Hematopoietic multipotent progenitor cell treated with erythropoietin and hydrocortisone succinate and interleukin-3 and kit ligand, for 4 days (in vitro differentiated cells): ENCODE data around the gene KANSL1.
"Not testable (repeated sequence)": the region's sequence is repeated elsewhere in the genome, so short reads cannot be mapped to it uniquely, and the experiment has no call there.

Experiments used
- DNase-seq: peaks from one replicate; pipeline ENCODE4 v3.0.0-alpha.2; 2015

KANSL1 gene

GRCh38 chr17:46106966-46107644, 86.1 kb downstream of the KANSL1 start:
- no peak for DNase-seq

DNA sequence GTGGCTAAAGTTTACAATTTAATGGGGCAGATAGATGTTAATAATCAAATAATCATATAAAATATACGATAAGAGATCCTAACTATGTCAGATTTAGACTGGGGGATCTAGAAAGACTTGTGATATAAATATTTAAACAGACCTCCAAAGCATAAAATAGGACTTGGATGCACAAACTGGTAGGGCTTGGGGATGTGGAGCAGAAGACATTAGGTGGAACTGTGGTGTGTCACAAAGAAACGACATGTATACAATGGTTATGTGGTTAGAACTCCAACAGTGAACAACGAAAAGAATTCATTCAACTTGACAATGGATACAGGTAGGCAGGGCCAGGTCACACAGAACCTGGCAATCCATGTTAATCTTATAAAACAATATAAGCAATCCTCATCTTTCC, 90.4 kb downstream of the KANSL1 start:
- not testable (repeated sequence) for DNase-seq

- DNase-seq: not testable (repeated sequence)
Observed at GRCh38 chr17:46101785-46102617, 91.2 kb downstream of the KANSL1 start.

GRCh38 chr17:46100590-46100989, 92.6 kb downstream of the KANSL1 start:
- DNase-seq: no peak

GRCh38 chr17:46099865-46100264, 93.4 kb downstream of the KANSL1 start:
- DNase-seq: no peak

- DNase-seq: no peak
Observed at GRCh38 chr17:46097497-46097896, 95.7 kb downstream of the KANSL1 start.

GRCh38 chr17:46092991-46093390, 100.2 kb downstream of the KANSL1 start:
- no peak for DNase-seq

DNA sequence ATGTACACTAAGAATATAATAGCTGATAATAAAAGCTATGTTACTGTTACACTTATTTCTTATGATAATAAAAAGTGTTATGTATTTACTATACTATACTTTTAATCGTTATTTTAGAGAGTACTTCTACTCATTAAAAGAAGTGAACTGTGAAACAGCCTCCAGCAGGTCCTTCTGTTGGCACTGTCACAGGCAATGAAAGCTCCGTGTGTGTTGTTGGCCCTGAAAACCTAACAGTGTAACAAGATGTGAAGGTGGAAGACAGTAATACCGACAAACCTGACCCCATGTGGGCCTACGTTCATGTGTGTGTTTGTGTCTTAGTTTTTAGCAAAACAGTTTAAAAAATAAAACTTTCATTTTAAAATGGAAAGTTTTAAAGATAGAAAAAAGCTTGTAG, 102.4 kb downstream of the KANSL1 start:
- DNase-seq: no peak

GRCh38 chr17:46089389-46089965, 103.8 kb downstream of the KANSL1 start:
- no peak for DNase-seq

DNA sequence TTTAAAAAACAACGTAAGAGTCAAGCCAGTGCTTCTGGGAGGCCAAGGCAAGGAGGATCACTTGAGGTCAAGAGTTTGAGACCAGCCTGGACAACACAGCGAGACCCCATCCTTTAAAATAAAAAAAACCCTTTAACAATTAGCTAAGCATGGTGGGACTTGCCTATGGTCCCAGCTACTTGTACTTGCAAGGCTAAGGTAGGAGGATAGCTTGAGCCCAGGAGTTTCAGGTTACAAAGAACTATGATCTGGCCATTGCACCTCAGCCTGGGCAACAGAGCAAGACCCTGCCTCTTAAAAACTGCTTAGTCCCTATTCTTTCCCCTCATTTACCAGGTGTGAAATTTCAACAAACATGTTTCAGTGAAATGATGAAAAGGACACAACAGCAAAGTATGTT, 104.6 kb downstream of the KANSL1 start:
- DNase-seq: no peak

- not testable (repeated sequence) for DNase-seq
Observed at GRCh38 chr17:46087871-46088270, 105.4 kb downstream of the KANSL1 start.

- DNase-seq: no peak
Observed at GRCh38 chr17:46086821-46087220, 106.4 kb downstream of the KANSL1 start.

DNA sequence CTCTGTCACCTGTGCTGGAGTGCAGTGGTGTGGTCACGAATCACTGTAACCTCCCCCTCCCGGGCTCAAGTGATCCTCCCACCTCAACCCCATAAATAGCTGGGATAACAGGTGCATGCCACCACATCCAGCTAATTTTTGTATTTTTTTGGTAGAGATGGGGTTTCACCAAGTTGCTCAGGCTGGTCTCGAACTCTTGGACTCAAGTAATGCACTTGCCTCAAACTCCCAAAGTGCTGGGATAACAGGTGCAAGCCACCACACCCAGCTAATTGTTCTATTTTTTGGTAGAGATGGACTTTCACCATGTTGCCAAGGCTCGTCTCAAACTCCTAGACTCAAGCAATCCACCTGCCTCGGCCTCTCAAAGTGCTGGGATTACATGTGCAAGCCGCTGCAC, 107.7 kb downstream of the KANSL1 start:
- no peak for DNase-seq

DNA sequence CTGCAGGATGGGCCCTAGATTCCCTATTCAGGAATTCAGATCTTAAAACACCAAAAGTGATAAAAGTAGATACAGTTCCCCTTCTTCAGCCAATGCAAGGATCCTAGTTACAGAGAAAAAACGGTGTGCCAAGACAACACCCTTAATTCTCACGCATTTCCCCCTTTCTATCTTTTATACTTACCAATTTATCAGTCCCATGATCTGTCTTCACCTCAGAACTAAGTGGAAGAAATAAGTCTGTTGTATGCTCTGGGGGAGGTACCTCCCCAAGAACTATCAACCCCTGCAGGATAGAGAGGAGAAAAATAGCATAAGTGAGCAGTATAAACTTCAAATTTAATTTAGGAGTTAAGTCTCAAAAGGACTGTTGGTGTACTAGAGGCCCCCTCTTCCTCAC, 111.0 kb downstream of the KANSL1 start:
- peak; percentile 66 for DNase-seq

- DNase-seq: peak; percentile 19
Observed at GRCh38 chr17:46081018-46081320, 112.3 kb downstream of the KANSL1 start.

GRCh38 chr17:46080118-46081017, 112.9 kb downstream of the KANSL1 start:
- no peak for DNase-seq

GRCh38 chr17:46078675-46079074, 114.6 kb downstream of the KANSL1 start:
- peak; percentile 75 for DNase-seq

GRCh38 chr17:46074540-46074939, 118.7 kb downstream of the KANSL1 start:
- no peak for DNase-seq

- DNase-seq: no peak
Observed at GRCh38 chr17:46072998-46073397, 120.2 kb downstream of the KANSL1 start.

- DNase-seq: no peak
Observed at GRCh38 chr17:46071796-46072195, 121.4 kb downstream of the KANSL1 start.

DNA sequence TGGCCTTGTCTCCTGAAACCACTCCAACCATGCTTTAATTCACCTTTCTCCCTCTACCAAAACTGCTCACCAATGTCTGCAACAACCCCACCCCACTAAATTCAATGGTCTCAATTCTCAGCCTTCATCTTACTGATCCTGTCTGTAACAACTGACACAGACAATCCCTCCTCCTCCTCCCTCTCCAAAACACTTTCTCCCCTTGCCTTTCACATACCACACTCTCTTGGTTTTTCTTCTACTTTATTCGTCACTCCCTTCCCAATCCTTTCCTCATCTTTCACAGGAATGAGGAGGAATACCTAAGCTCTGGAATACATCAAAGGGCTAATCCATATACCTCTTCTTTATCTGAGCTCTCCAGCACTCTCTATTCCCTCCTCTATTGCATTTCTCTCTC, 128.8 kb downstream of the KANSL1 start:
- DNase-seq: no peak

- DNase-seq: peak; percentile 30
Observed at GRCh38 chr17:46063241-46063640, 130.0 kb downstream of the KANSL1 start.

DNA sequence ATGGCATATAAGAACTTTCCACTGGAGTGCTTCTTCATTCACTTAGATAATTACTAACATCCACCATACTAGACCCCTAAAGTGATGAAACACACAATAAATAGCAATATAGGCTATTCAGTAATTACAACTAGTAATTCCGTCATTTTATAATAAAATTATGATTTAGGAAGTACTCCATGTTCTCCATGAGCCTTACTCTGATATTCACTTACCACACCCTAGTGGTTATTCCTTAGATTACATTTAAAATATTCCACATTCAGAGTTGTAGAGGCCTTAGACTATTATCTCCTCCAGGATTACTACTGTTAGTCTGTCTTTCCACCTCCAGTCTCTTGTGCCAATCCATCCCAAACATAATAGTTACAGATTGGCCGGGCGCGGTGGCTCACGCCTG, 131.8 kb downstream of the KANSL1 start:
- DNase-seq: peak; percentile 49
